K562 (cell line): ENCODE measurements around the gene MN1. TPM values are rescaled to one million over a fixed set of nuclear protein-coding genes. Genes with fewer than 3 reads are reported as not detected.

ENCODE experiments used
- ATAC-seq: fragments of 200-7000 bp; cut with Tn5 transposase; 3 replicates; pipeline ENCODE4 v1.9.1; 2020; ENCODE audit warnings: moderate library complexity
- BruUV-seq: library from RNA; stranded (reverse); fragments of 400-500 nt; replicated peaks from 2 replicates; lab custom pipeline; 2021; lab: Mats Ljungman, UMichigan
- CTCF ChIA-PET: fragments of 300-600 bp; formaldehyde crosslinking; extraction: SDS; loops from one replicate; lab custom pipeline; 2021; ENCODE audit warnings: low intra/inter-chr PET ratio; lab: Yijun Ruan, JAX
- POLR2A ChIA-PET: fragments of 300-600, 350-650 bp; sonication (Branson Sonifier 250); formaldehyde crosslinking; extraction: SDS; loops from one replicate; lab custom pipeline; 2021; ENCODE audit warnings: antibody characterized with exemption, inconsistent platforms; lab: Yijun Ruan, JAX
- DNase-seq, 4 experiments: peaks; one replicate each; pipeline versions ENCODE4 v3.0.0 to v3.0.0-alpha.2; 2011 to 2018; ENCODE audit warnings: low spot score in 3 of 4, mixed read lengths in 3 of 4; ENCODE audit errors: extremely low read depth in 1 of 4
- FAIRE-seq: peaks from 2 replicates; lab custom pipeline; 2011; peaks lifted over from hg19 to GRCh38; lab: Jason Lieb, UNC
- H2AFZ ChIP-seq: 2 replicates; pipeline ENCODE4 v1.6.0; 2011; ENCODE audit warnings: low read depth, low read length, control low read depth, inconsistent platforms
- H3K27ac ChIP-seq: fragments of 200-600 bp; 3 replicates; pipeline ENCODE4 v1.8.0; 2011; ENCODE audit warnings: low read depth, mild to moderate bottlenecking, control low read depth, inconsistent platforms, low read length, moderate library complexity, mixed read lengths; ENCODE audit errors: extremely low read depth
- H3K27me3 ChIP-seq, 2 experiments: fragments of 300-600 bp in 1 of 2; 2 replicates in 1 of 2; 3 replicates in 1 of 2; pipeline versions ENCODE4 v1.6.0 to v1.8.0; 2011; ENCODE audit warnings: inconsistent platforms in 2 of 2, low read length in 2 of 2, mild to moderate bottlenecking in 1 of 2, mixed read lengths in 1 of 2, moderate library complexity in 1 of 2; ENCODE audit not compliant: control insufficient read depth in 2 of 2, insufficient read depth in 2 of 2
- H3K36me3 ChIP-seq: fragments of 300-600 bp; 3 replicates; pipeline ENCODE4 v1.8.0; 2011; ENCODE audit warnings: mild to moderate bottlenecking, low read length, inconsistent platforms; ENCODE audit not compliant: control insufficient read depth, insufficient read depth
- H3K4me1 ChIP-seq, 2 experiments: fragments of 200-600 bp in 1 of 2; replicated peaks in 1 of 2; 2 replicates in 1 of 2; 3 replicates in 1 of 2; pipeline versions ENCODE4 v1.5.1 to v1.8.0; 2011; ENCODE audit warnings: inconsistent platforms in 2 of 2, low read length in 2 of 2, mild to moderate bottlenecking in 1 of 2, mixed read lengths in 1 of 2, moderate library complexity in 1 of 2; ENCODE audit not compliant: control insufficient read depth in 2 of 2, insufficient read depth in 2 of 2
- H3K4me2 ChIP-seq: 2 replicates; pipeline ENCODE4 v1.6.1; 2011; ENCODE audit warnings: low read length, control low read depth, inconsistent platforms, mixed read lengths; ENCODE audit not compliant: insufficient read depth
- H3K4me3 ChIP-seq: fragments of 200-600 bp; sonication (generic), shearing (Covaris generic); 2 replicates; pipeline ENCODE4 v1.5.1; 2016; ENCODE audit warnings: control low read depth, inconsistent platforms
- H3K79me2 ChIP-seq: fragments of 200-600 bp; 3 replicates; pipeline ENCODE4 v1.8.0; 2011; ENCODE audit warnings: low read length, inconsistent platforms; ENCODE audit not compliant: control insufficient read depth, insufficient read depth
- H3K9ac ChIP-seq, 2 experiments: 2 replicates each; pipeline versions ENCODE4 v1.6.0 to v1.6.1; 2011; ENCODE audit warnings: low read depth in 2 of 2, low read length in 2 of 2, control low read depth in 1 of 2, inconsistent platforms in 1 of 2, mild to moderate bottlenecking in 1 of 2, mixed read lengths in 1 of 2; ENCODE audit not compliant: insufficient read depth in 1 of 2
- H3K9me1 ChIP-seq: one replicate; pipeline ENCODE4 v1.6.0; 2011; ENCODE audit warnings: inconsistent platforms, mild to moderate bottlenecking, low read length, moderate library complexity; ENCODE audit not compliant: control insufficient read depth, insufficient read depth
- H3K9me3 ChIP-seq: replicated peaks from 2 replicates; pipeline ENCODE4 v1.5.1; 2011; ENCODE audit warnings: low read depth, low read length, inconsistent platforms; ENCODE audit not compliant: control insufficient read depth, insufficient read depth
- H4K20me1 ChIP-seq: replicated peaks from 2 replicates; pipeline ENCODE4 v1.6.1; 2011; ENCODE audit warnings: low read length, inconsistent platforms, mixed read lengths; ENCODE audit not compliant: control insufficient read depth, insufficient read depth
- DACH1 ChIP-seq: fragments of 450-650 bp; IDR thresholded peaks from 2 replicates; pipeline ENCODE4 v1.6.1; 2018; ENCODE audit not compliant: partially characterized antibody
- RFX7 ChIP-seq: fragments of 250-450 bp; sonication (Bioruptor Pico); IDR thresholded peaks from 2 replicates; pipeline ENCODE4 v1.5.1; 2021; ENCODE audit warnings: mild to moderate bottlenecking
- XRCC4 ChIP-seq: IDR thresholded peaks from one replicate; pipeline ENCODE4 v1.6.1; 2011; ENCODE audit not compliant: insufficient read depth, insufficient read length; ENCODE audit errors: extremely low read depth
- ZNF146 ChIP-seq: IDR thresholded peaks from one replicate; pipeline ENCODE4 v1.6.1; 2018; ENCODE audit warnings: missing compliant biosample characterization; ENCODE audit not compliant: unreplicated experiment
- WGBS: fragments of 100-300 bp; shearing (Covaris generic); methylation state at CpG from one replicate; pipeline ENCODE4 v1.1.6; 2016; ENCODE audit warnings: low coverage, mixed read lengths; ENCODE audit not compliant: insufficient coverage; ENCODE audit errors: missing lambda C conversion rate; 5-methylcytosine and 5-hydroxymethylcytosine counted together
- in situ Hi-C: fragments of 300-500 bp; cut with MboI; formaldehyde crosslinking; loops from 4 replicates; pipeline ENCODE4 v1.15.0; 2018; ENCODE audit warnings: inconsistent platforms, mixed read lengths
- intact Hi-C: fragments of 100-400 bp; cut with micrococcal nuclease; formaldehyde crosslinking; loops from 2 replicates; pipeline ENCODE4 v1.14.2; 2022
- polyA plus RNA-seq, 8 experiments: library from polyadenylated mRNA; depleted of rRNA in 4 of 8; stranded (reverse) in 5 of 8; unstranded in 3 of 8; fragments of >200 nt; fragmentation: Nextera tagmentation in 2 of 8; fragmentation: Illumina TruSeq in 1 of 8; extraction: Ambion mirVana in 2 of 8; extraction: Trizol in 1 of 8; gene quantifications; 2 replicates each; pipeline versions ENCODE4 v1.2.1 to v1.2.3, GENCODE V29; 2011 to 2014; ENCODE audit warnings: inconsistent platforms in 1 of 8, missing spikeins in 1 of 8
- total RNA-seq, 7 experiments: library from RNA; depleted of rRNA in 6 of 7; stranded (reverse); fragments of >200 nt in 6 of 7; fragmentation: Illumina TruSeq in 2 of 7; extraction: Trizol in 2 of 7; gene quantifications; 2 replicates each; pipeline versions ENCODE4 v1.2.1 to v1.2.3, GENCODE V29; 2011 to 2021; ENCODE audit warnings: low replicate concordance in 1 of 7
- TF ChIP-seq, protein P1 (sequence below): fragments of 450-650 bp; IDR thresholded peaks from 2 replicates; pipeline ENCODE4 v1.7.1; 2018; ENCODE audit warnings: mild to moderate bottlenecking, low read depth; ENCODE audit not compliant: partially characterized antibody
- TF ChIP-seq, protein P2 (sequence below): sonication (generic); formaldehyde crosslinking; IDR thresholded peaks from 2 replicates; pipeline ENCODE4 v1.8.1; 2023; ENCODE audit warnings: mild to moderate bottlenecking, missing genetic modification reagents

The MN1 gene
- total and polyA plus RNA-seq, 9 of the 15 experiments (the other 6 are each of a cell fraction or from before 2014, with no cell fraction given): under 0.01 to 0.05 (median 0.03) TPM; not detected in 5

DNA sequence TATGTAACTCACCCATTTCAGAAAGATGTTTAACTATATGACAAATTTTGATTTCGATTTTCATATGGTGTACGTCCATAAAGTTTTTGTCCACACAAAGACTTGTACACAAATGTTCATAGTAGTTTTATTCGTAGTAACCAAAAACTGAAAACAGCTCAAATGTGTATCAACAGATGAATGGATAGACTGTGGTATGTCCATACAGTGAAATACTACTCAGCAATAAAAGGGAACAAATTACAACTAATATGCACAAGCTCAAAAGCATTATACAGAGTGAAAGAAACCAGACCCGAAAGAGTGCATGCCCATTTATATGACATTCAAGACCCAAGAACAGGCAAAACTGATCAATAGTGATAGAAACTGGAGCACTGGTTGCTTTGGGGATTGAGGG lies 64.0 kb downstream of the MN1 start:
- Histone ChIP-seq H3K4me1 (no peaks in the 10 kb centered on the region; a peak in 1 of 5 replicates), H3K36me3 (no peaks in the 10 kb centered on the region), H3K9ac (no peak overlapping the region)
- in situ Hi-C loops: no loop called here
- POLR2A ChIA-PET: no interaction called here
- CTCF ChIA-PET: no interaction called here
- no peak for TF ChIP-seq RFX7 (CRISPR knock-in tag)
- peak; percentile 13 for TF ChIP-seq ZNF146 (CRISPR knock-in tag)
- no peak for TF ChIP-seq DACH1
- TF ChIP-seq, all 486 proteins: peak for 1
- no peak for ATAC-seq
- DNase-seq: no peak
- Histone ChIP-seq H4K20me1 (no peaks in the 10 kb centered on the region), H3K9me3 (no peaks in the 10 kb centered on the region), H3K27ac (no peak overlapping the region), H2AFZ (no peak overlapping the region), H3K9me1 (no peaks in the 10 kb centered on the region), H3K4me2 (no peak overlapping the region), H3K27me3 (peaks cover 0 to 6% of the 10 kb centered on the region in 2 experiments; a peak in 1 of 5 replicates), H3K79me2 (no peaks in the 10 kb centered on the region), H3K4me3 (no peak overlapping the region)
- intact Hi-C loops: no loop called here
- FAIRE-seq: no peak
- no TSS peak for BruUV-seq
- 3% methylated on average over 4 of the region's 4 CpGs for WGBS

DNA sequence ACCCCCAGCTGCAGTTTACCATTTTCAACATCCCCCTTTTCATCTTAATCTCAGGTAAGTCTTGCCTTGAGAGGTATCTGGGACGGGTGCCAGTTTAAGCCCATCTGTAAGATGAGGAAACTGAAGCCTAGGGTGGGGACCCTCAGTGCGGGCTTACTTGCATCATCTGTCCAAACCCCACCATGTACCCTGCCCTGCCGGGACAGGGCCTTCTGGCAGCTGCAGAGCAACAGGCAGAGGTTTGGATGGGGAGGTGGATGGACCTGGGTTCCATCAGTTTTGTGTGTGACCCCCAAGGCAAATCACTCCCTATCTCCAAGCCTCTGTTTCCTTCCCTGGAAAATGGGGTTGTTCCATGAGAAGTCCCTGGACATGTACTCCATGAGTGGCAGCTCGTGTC lies 67.5 kb downstream of the MN1 start:
- H4K20me1 ChIP-seq: no peaks in the 10 kb centered on the region
- POLR2A ChIA-PET: interaction anchor here (0.7 kb wide), 1 partner anchor 1478 kb away, joined by 3 read pairs; no protein-coding TSS in a partner anchor
- H2AFZ ChIP-seq: no peak overlapping the region
- H3K27ac ChIP-seq: no peak overlapping the region
- no peak overlapping the region for H3K9ac ChIP-seq
- H3K4me3 ChIP-seq: no peak overlapping the region
- in situ Hi-C loops: no loop called here
- H3K36me3 ChIP-seq: no peaks in the 10 kb centered on the region
- peaks cover 0 to 6% of the 10 kb centered on the region in 2 experiments; a peak in 1 of 5 replicates for H3K27me3 ChIP-seq
- H3K4me1 ChIP-seq: no peaks in the 10 kb centered on the region; a peak in 2 of 5 replicates
- H3K9me1 ChIP-seq: no peaks in the 10 kb centered on the region
- H3K9me3 ChIP-seq: no peaks in the 10 kb centered on the region
- ATAC-seq (no peak), DNase-seq (no peak), FAIRE-seq (no peak)
- WGBS: 7% methylated on average over 3 of the region's 4 CpGs
- no peak overlapping the region for H3K4me2 ChIP-seq
- intact Hi-C loops: no loop called here
- CTCF ChIA-PET: no interaction called here
- H3K79me2 ChIP-seq: no peaks in the 10 kb centered on the region
- no TSS peak for BruUV-seq
- TF ChIP-seq, protein P1, sequence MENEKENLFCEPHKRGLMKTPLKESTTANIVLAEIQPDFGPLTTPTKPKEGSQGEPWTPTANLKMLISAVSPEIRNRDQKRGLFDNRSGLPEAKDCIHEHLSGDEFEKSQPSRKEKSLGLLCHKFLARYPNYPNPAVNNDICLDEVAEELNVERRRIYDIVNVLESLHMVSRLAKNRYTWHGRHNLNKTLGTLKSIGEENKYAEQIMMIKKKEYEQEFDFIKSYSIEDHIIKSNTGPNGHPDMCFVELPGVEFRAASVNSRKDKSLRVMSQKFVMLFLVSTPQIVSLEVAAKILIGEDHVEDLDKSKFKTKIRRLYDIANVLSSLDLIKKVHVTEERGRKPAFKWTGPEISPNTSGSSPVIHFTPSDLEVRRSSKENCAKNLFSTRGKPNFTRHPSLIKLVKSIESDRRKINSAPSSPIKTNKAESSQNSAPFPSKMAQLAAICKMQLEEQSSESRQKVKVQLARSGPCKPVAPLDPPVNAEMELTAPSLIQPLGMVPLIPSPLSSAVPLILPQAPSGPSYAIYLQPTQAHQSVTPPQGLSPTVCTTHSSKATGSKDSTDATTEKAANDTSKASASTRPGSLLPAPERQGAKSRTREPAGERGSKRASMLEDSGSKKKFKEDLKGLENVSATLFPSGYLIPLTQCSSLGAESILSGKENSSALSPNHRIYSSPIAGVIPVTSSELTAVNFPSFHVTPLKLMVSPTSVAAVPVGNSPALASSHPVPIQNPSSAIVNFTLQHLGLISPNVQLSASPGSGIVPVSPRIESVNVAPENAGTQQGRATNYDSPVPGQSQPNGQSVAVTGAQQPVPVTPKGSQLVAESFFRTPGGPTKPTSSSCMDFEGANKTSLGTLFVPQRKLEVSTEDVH: no peak
- TF ChIP-seq XRCC4: no peak
- TF ChIP-seq, protein P2, sequence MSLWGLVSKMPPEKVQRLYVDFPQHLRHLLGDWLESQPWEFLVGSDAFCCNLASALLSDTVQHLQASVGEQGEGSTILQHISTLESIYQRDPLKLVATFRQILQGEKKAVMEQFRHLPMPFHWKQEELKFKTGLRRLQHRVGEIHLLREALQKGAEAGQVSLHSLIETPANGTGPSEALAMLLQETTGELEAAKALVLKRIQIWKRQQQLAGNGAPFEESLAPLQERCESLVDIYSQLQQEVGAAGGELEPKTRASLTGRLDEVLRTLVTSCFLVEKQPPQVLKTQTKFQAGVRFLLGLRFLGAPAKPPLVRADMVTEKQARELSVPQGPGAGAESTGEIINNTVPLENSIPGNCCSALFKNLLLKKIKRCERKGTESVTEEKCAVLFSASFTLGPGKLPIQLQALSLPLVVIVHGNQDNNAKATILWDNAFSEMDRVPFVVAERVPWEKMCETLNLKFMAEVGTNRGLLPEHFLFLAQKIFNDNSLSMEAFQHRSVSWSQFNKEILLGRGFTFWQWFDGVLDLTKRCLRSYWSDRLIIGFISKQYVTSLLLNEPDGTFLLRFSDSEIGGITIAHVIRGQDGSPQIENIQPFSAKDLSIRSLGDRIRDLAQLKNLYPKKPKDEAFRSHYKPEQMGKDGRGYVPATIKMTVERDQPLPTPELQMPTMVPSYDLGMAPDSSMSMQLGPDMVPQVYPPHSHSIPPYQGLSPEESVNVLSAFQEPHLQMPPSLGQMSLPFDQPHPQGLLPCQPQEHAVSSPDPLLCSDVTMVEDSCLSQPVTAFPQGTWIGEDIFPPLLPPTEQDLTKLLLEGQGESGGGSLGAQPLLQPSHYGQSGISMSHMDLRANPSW (CRISPR knock-in tag): no peak
